GM21825 (cell line): Measurements from ENCODE around the gene SH2D6.
"Not testable (repeated sequence)": the region's sequence is repeated elsewhere in the genome, so short reads cannot be mapped to it uniquely, and the experiment has no call there.

ENCODE experiments used
- ATAC-seq: cut with Tn5 transposase; IDR thresholded peaks from one replicate; pipeline ENCODE4 v1.9.1; 2021; ENCODE audit warnings: mild to moderate bottlenecking, moderate library complexity; ENCODE audit not compliant: unreplicated experiment

Gene SH2D6

GRCh38 chr2:85438201-85439024 lies 19.9 kb downstream of the SH2D6 start:
- no peak for ATAC-seq

DNA sequence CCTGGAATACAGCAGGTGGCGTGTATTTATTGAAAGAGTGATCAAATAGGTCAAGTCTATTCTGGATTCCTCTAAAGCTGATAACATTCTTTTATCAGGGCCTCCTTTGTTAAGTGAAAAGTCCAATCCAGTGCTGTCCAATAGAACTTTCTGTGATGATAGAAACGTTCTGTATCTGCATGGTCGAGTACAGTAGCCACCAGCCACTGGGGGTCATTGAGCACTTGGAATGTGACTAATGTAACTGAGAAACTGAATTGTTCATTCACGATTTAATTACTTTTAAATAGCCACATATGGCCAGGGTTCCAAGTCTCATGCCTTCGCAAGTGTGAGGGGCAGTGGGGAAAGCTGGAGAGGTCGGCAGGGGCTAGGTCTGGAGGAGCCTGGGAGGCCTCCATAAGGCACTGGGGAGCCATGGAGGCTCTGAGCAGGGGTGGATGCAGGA lies 20.5 kb downstream of the SH2D6 start:
- ATAC-seq: no peak

GRCh38 chr2:85439569-85439968 lies 21.1 kb downstream of the SH2D6 start:
- not testable (repeated sequence) for ATAC-seq

GRCh38 chr2:85439986-85440385 lies 21.5 kb downstream of the SH2D6 start:
- no peak for ATAC-seq

DNA sequence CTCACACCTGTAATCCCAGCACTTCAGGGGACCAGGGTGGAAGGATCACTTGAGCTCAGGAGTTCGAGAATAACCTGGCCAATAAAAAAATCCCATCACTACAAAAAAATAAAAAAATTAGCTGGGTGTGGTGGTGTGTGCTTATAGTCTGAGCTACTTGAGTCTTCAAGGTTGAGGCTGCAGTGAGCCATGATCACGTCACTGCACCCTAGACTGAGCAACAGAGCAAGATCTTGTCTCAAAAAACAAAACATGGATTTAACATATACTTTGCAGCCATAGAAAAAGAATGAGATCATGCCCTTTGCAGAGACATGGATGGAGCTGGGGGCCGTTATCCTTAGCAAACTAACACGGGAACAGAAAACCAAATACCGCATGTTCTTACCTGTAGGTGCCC lies 22.2 kb downstream of the SH2D6 start:
- ATAC-seq: no peak

- ATAC-seq: no peak
Measured at GRCh38 chr2:85441864-85442263, 23.4 kb downstream of the SH2D6 start.

- no peak for ATAC-seq
Measured at GRCh38 chr2:85444629-85445172, 26.2 kb downstream of the SH2D6 start.

GRCh38 chr2:85445316-85446295 lies 27.1 kb downstream of the SH2D6 start:
- ATAC-seq: no peak

DNA sequence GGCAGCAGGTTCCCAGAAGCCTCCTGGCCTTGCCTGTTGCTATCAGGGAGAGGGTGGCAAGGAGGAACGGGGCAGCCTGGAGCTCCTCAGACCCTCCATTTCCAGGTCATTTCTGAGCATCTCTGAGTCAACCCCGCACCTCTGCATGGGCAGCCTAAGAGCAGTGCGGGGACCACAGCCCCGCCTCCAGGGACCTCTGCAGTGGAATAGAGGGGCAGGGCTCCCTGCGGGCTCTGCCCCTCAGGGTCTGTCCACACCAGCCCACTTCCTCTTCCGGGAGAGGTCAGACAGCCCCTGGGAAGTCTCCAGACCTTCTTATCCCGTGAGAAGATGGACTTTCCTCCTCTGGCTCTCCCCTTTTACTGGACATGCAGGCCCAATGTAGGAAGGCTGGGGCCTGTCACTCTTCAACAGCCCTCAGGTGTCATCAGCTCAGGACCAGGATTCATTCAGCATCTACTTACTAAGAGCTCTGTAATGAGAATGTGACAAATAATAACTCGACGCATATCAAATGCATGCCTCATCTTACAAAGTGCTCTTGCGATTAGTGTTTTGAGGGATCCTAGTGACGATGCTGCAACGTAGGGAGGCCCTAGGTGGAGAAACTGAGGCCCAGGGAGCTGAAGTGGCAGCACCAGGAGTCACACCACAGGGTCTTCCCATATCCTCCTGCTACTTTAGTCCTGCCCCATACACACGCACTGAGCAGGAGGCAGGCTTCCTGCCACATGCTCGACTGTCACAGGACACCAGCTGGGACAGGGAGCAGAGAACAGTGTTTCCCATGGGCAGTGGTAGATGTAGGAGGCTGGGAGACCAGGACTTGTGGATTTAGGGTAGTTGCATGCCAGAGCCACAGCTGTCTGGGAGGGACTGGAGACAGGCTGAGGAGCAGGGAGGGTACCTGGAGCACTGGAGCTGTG lies 28.0 kb downstream of the SH2D6 start:
- ATAC-seq: no peak

- ATAC-seq: no peak
Measured at GRCh38 chr2:85447222-85447585, 28.7 kb downstream of the SH2D6 start.

- ATAC-seq: no peak
Measured at GRCh38 chr2:85448461-85449213, 30.1 kb downstream of the SH2D6 start.

GRCh38 chr2:85449214-85449588 lies 30.7 kb downstream of the SH2D6 start:
- ATAC-seq: no peak

GRCh38 chr2:85452237-85452636 lies 33.7 kb downstream of the SH2D6 start:
- ATAC-seq: no peak

DNA sequence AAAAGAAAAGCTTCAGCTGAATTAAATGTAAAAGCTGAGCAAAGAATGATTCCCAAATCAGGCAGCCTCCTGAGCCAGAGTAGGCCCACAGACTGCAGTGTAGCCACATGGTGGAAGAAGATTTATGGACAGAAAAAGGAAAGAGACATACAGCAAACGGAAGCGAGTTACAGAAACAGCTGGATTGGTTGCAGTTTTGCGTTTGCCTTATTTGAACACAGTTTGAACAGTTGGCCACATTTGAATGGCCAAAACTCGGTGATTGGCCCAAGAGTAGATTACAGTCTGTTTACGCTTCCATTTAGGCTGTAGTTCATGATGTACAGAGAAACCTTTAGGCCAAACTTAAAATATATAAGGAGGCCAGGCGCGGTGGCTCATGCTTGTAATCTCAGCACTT lies 35.1 kb downstream of the SH2D6 start:
- ATAC-seq: no peak

DNA sequence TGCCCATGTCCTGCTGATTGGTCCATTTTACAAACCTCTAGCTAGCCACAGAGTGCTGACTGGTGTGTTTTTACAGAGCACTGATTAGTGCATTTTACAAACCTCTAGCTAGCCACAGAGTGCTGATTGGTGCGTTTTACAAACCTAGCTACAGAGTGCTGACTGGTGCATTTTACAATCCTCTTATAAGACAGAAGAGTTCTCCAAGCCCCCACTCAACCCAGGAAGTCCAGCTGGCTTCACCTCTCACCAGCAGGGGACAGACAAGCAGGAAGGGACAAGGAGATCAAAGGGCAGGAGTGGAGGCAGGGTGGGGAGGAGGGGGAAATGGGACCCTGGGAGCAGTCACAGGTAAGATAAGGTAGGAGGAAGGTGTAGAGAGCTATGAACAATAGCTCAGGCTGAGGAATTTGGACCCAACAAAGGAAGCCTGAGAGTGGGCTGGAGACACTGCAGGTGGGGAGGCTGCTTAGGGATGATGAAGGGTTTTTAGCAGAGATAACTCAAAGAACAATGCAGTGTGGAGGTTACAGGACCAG lies 37.1 kb downstream of the SH2D6 start:
- no peak for ATAC-seq

DNA sequence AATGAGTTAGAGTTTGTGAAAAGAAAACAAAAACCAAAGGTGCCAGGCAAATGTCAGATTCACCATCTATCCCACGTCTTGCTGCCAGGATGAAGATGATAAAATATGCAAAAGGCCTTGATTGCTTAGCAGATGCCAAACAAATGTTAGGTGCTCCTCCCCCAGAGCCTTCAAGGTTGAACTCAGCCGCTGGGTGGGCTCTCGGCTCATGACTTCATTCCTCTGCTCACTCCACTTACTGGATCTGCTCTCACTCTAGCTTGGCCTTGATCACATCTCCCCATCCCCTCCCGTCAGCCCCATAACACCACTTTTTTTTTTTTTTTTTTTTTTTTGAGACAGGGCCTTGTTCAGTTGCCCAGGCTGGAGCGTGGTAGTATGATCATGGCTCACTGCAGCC lies 38.5 kb downstream of the SH2D6 start:
- ATAC-seq: no peak

DNA sequence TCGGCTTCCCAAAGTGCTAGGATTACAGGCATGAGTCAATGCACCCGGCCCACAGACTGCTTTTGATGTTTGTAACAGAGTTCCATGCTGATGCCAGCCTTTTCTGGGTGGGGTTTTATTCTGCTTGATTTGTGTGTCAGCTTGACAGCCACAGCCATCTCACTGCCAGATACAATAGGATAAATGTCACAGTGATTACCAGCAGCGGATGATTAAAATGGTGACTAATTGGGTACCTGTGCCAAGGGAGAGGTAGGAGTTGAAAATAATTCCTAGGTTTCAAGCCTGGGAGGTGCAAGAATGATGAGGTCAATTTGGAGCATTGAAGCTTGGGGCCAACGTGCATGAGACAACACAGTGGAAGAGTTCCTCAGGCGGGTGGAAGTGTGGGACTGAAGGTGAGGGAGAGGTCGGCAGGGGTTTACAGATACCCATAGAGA lies 39.4 kb downstream of the SH2D6 start:
- ATAC-seq: no peak

DNA sequence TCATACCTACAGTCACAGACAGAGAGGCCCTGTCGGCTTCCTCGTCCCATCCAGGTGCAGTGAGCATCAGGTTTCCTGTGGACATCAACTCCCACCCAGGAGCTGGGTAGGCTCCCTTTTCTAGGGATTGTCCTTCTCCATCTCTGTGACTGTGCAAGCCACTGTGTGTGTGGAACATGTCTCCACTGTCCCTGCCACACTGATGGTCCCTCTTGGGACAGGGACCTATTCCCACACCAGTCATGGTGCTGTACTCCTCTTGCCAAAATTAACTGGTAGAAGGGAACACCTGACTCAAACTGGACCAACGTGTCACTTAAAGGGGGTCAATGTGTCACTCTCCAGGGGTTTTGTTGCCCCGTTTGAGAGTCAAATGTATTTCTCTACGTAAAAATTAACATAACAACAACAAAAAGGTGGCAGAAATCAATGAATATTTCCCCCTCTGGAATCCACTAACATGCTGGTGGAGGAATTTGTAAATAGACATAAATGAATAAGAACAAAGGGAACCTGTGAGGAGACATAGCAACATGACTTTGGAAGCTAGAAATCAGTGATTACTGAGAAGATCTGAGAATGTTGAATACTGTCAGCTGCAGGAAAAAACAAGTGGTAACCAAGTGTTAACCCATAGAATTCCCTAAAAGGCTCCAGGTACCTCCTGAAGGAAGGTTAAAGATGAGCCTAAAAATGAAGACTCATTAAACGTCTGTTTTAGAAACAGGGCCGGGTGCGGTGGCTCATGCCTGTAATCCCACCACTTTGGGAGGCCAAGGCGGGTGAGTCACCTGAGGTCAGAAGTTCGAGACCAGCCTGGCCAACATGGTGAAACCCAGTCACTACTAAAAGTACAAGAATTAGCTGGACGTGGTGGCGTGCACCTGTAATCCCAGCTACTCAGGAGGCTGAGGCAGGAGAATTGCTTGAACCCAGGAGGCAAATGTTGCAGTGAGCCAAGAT lies 40.4 kb downstream of the SH2D6 start:
- no peak for ATAC-seq
